PC-3 (cell line): Measurements from ENCODE around the gene RANBP2. TPM values are rescaled to one million over a fixed set of nuclear protein-coding genes. Genes with fewer than 3 reads are reported as not detected.

Experiments used
- ATAC-seq: fragments of 200-7000 bp; cut with Tn5 transposase; 2 replicates; pipeline ENCODE4 v1.9.1; 2020; ENCODE audit warnings: mild to moderate bottlenecking, moderate library complexity
- BruUV-seq: library from RNA; stranded (reverse); fragments of 400-500 nt; replicated peaks from 2 replicates; lab custom pipeline; 2021; lab: Mats Ljungman, UMichigan
- CTCF ChIA-PET: fragments of 300-600 bp; sonication (Branson Sonifier 250); formaldehyde crosslinking; loops from one replicate; lab custom pipeline; 2022; ENCODE audit warnings: antibody characterized with exemption; lab: Charles Lee
- POLR2A ChIA-PET: fragments of 300-600 bp; sonication (Branson Sonifier 250); formaldehyde crosslinking; loops from one replicate; lab custom pipeline; 2022; ENCODE audit warnings: antibody characterized with exemption; ENCODE audit not compliant: unreplicated experiment; lab: Charles Lee
- DNase-seq: peaks from one replicate; pipeline ENCODE4 v3.0.0-alpha.2; 2015
- H2AFZ ChIP-seq: fragments of 300-600 bp; sonication (generic); 2 replicates; pipeline ENCODE4 v1.6.0; 2016; ENCODE audit warnings: antibody characterized with exemption, low read length
- H3F3A ChIP-seq: fragments of 300-600 bp; sonication (generic); one replicate; pipeline ENCODE4 v1.6.0; 2017; ENCODE audit warnings: antibody characterized with exemption, low read length, control low read depth, mild to moderate bottlenecking; ENCODE audit not compliant: unreplicated experiment
- H3K27ac ChIP-seq: fragments of 300-600 bp; sonication (generic); 2 replicates; pipeline ENCODE4 v1.5.1; 2016; ENCODE audit warnings: mild to moderate bottlenecking, low read length
- H3K27me3 ChIP-seq: fragments of 300-600 bp; sonication (generic); 2 replicates; pipeline ENCODE4 v1.6.1; 2016; ENCODE audit warnings: low read length, mixed read lengths
- H3K36me3 ChIP-seq: fragments of 300-600 bp; sonication (generic); 2 replicates; pipeline ENCODE4 v1.6.1; 2016; ENCODE audit warnings: low read depth, mixed run types, low read length, mixed read lengths
- H3K4me1 ChIP-seq: fragments of 300-600 bp; sonication (generic); 2 replicates; pipeline ENCODE4 v1.5.1; 2016; ENCODE audit warnings: low read length; ENCODE audit not compliant: insufficient read depth
- H3K4me2 ChIP-seq: fragments of 300-600 bp; sonication (generic); 2 replicates; pipeline ENCODE4 v1.6.0; 2016; ENCODE audit warnings: low read length
- H3K4me3 ChIP-seq: fragments of 300-600 bp; sonication (generic); 2 replicates; pipeline ENCODE4 v1.5.1; 2016; ENCODE audit warnings: mild to moderate bottlenecking, low read length, mixed read lengths
- H3K79me2 ChIP-seq: fragments of 300-600 bp; sonication (generic); 2 replicates; pipeline ENCODE4 v1.6.1; 2017; ENCODE audit warnings: low read length, mixed read lengths
- H3K9ac ChIP-seq: fragments of 300-600 bp; sonication (generic); 2 replicates; pipeline ENCODE4 v1.6.0; 2016; ENCODE audit warnings: mild to moderate bottlenecking, low read length
- H3K9me2 ChIP-seq: fragments of 300-600 bp; sonication (generic); replicated peaks from 2 replicates; pipeline ENCODE4 v1.6.1; 2016; ENCODE audit warnings: mixed run types, low read length, mixed read lengths
- H3K9me3 ChIP-seq: fragments of 300-600 bp; sonication (generic); 2 replicates; pipeline ENCODE4 v1.6.1; 2016; ENCODE audit warnings: low read length, mixed read lengths
- H4K20me1 ChIP-seq: fragments of 300-600 bp; sonication (generic); 2 replicates; pipeline ENCODE4 v1.6.1; 2016; ENCODE audit warnings: low read length, mixed read lengths
- CTCF ChIP-seq: fragments of 300-600 bp; sonication (generic); conservative IDR thresholded peaks from 2 replicates; pipeline ENCODE4 v1.5.1; 2017; ENCODE audit warnings: antibody characterized with exemption, low read depth, mild to moderate bottlenecking, low read length
- EZH2 ChIP-seq: fragments of 300-600 bp; sonication (generic); IDR thresholded peaks from one replicate; pipeline ENCODE4 v1.6.1; 2017; ENCODE audit warnings: antibody characterized with exemption, mild to moderate bottlenecking, low read length; ENCODE audit not compliant: unreplicated experiment
- EZH2phosphoT487 ChIP-seq: fragments of 300-600 bp; sonication (generic); IDR thresholded peaks from 2 replicates; pipeline ENCODE4 v1.6.1; 2018; ENCODE audit warnings: mild to moderate bottlenecking, antibody characterized with exemption, low read length, borderline replicate concordance
- intact Hi-C: fragments of 100-400 bp; cut with micrococcal nuclease; formaldehyde crosslinking; loops from 2 replicates; pipeline ENCODE4 v1.9.0; 2023
- total RNA-seq: library from RNA; depleted of rRNA; stranded (reverse); fragments of >200 nt; gene quantifications from 2 replicates; pipeline ENCODE4 v1.2.3, GENCODE V29; 2014

RANBP2 gene
- total RNA-seq, 1 experiment from 2014 or later = 42.2 TPM

- intact Hi-C loops = no loop called here
These were observed 106.5 kb downstream of the RANBP2 start for GRCh38 chr2:108825736-108826135.

GRCh38 chr2:108829578-108830310 is 110.5 kb downstream of the RANBP2 start:
- H3F3A ChIP-seq = no peaks in the 10 kb centered on the region
- H3K9me2 ChIP-seq = no peaks in the 10 kb centered on the region
- DNase-seq = no peak
- no peak overlapping the region for H3K9ac ChIP-seq
- BruUV-seq = no TSS peak
- ChIA-PET CTCF (no interaction called here), POLR2A (no interaction called here)
- H3K36me3 ChIP-seq = peaks cover 8% of the 10 kb centered on the region
- H3K9me3 ChIP-seq = 0 out of 2 replicates have a peak, but pooled peaks cover 3% of the 10 kb centered on the region
- intact Hi-C loops = no loop called here
- ATAC-seq = no peak
- no peaks in the 10 kb centered on the region for H3K27me3 ChIP-seq
- H3K4me1 ChIP-seq = 0 out of 2 replicates have a peak, but pooled peaks cover 5% of the 10 kb centered on the region
- no peak overlapping the region for H3K4me3 ChIP-seq
- H3K79me2 ChIP-seq = no peaks in the 10 kb centered on the region
- no peak overlapping the region for H3K4me2 ChIP-seq
- no peak for TF ChIP-seq EZH2
- TF ChIP-seq CTCF = no peak
- TF ChIP-seq EZH2phosphoT487 = no peak
- no peaks in the 10 kb centered on the region for H4K20me1 ChIP-seq
- H3K27ac ChIP-seq = no peak overlapping the region
- no peak overlapping the region for H2AFZ ChIP-seq

More at GRCh38 chr2:108825736-108826135, 106.5 kb downstream of the RANBP2 start:
- Histone ChIP-seq H3K27ac (no peak overlapping the region), H3K9ac (no peak overlapping the region), H3K79me2 (no peaks in the 10 kb centered on the region), H3K36me3 (peaks cover 9% of the 10 kb centered on the region), H3K4me3 (no peak overlapping the region), H3K27me3 (no peaks in the 10 kb centered on the region), H4K20me1 (no peaks in the 10 kb centered on the region), H3K9me3 (no peaks in the 10 kb centered on the region), H3F3A (no peaks in the 10 kb centered on the region), H2AFZ (no peak overlapping the region), H3K9me2 (no peaks in the 10 kb centered on the region), H3K4me1 (no peaks in the 10 kb centered on the region), H3K4me2 (no peak overlapping the region)
- ChIA-PET POLR2A (no interaction called here), CTCF (no interaction called here)
- DNase-seq (no peak), ATAC-seq (no peak)
- BruUV-seq = no TSS peak
- no peak for TF ChIP-seq EZH2
- no peak for TF ChIP-seq CTCF
- no peak for TF ChIP-seq EZH2phosphoT487

GRCh38 chr2:108833219-108833618 is 113.9 kb downstream of the RANBP2 start:
- Histone ChIP-seq H3K4me2 (no peak overlapping the region), H3K9me3 (0 out of 2 replicates have a peak, but pooled peaks cover 3% of the 10 kb centered on the region), H3K4me3 (no peak overlapping the region), H3F3A (no peaks in the 10 kb centered on the region), H3K27me3 (no peaks in the 10 kb centered on the region), H3K27ac (no peak overlapping the region), H3K36me3 (peaks cover 3% of the 10 kb centered on the region; the same call in 1 of the 2 replicates), H4K20me1 (no peaks in the 10 kb centered on the region), H2AFZ (no peak overlapping the region), H3K79me2 (no peaks in the 10 kb centered on the region), H3K4me1 (0 out of 2 replicates have a peak, but pooled peaks cover 5% of the 10 kb centered on the region), H3K9ac (no peak overlapping the region), H3K9me2 (no peaks in the 10 kb centered on the region)
- ATAC-seq (peak; percentile 70), DNase-seq (peak; percentile 41)
- POLR2A ChIA-PET = no interaction called here
- BruUV-seq = no TSS peak
- CTCF ChIA-PET = no interaction called here
- intact Hi-C loops = no loop called here
- TF ChIP-seq CTCF (no peak), EZH2phosphoT487 (no peak), EZH2 (no peak)
